ENCODE results near the gene TMEM254.
"Not testable (repeated sequence)": the region's sequence is repeated elsewhere in the genome, so short reads cannot be mapped to it uniquely, and the experiment has no call there.

Gene TMEM254

GRCh38 chr10:80133687-80134086 is 55.2 kb downstream of the TMEM254 start:
- DNase-seq = not testable (repeated sequence)

GRCh38 chr10:80136134-80136571 is 57.7 kb downstream of the TMEM254 start:
- no peak for DNase-seq

GRCh38 chr10:80137031-80137862 is 58.8 kb downstream of the TMEM254 start:
- no peak for DNase-seq

DNA sequence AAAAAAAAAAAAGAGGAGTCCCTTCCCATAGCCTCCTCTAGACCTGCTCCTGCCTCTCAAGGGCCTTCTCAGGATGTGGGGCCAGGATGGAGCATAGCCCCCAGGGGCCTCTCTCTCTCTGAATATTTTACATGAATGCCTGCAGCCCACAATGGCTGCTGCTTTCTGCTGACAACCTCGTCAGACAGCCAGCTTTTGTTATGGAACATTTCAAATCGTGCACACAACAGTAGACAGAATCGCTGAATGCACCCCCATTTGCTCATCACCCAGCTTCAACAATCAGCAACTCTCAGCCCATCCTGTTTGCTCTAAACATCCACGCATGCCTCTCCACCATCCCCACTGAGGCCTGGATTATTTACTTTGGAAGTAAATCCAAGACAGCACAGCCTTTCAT is 59.5 kb downstream of the TMEM254 start:
- no peak for DNase-seq

GRCh38 chr10:80139265-80139664 is 60.8 kb downstream of the TMEM254 start:
- DNase-seq = no peak

DNA sequence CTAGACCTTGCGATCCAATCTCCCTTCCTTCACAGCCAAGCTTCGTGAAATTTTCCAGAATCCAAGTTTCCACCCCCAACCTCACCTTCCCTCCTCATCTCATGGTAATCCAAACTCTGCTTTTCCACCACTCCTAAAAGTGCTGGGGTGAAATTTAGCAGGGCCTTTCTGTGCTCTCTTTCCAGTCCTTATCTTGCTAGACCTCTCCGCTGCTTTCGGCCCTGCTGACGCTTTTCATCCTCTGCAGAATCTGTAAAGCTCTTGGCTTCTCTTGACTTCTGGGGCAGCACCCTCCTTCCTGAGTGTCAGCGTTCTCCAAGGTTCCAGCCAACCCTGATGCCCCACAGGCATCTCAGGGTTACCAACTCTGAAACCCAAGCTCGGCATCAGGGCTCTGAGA is 61.8 kb downstream of the TMEM254 start:
- no peak for DNase-seq

DNA sequence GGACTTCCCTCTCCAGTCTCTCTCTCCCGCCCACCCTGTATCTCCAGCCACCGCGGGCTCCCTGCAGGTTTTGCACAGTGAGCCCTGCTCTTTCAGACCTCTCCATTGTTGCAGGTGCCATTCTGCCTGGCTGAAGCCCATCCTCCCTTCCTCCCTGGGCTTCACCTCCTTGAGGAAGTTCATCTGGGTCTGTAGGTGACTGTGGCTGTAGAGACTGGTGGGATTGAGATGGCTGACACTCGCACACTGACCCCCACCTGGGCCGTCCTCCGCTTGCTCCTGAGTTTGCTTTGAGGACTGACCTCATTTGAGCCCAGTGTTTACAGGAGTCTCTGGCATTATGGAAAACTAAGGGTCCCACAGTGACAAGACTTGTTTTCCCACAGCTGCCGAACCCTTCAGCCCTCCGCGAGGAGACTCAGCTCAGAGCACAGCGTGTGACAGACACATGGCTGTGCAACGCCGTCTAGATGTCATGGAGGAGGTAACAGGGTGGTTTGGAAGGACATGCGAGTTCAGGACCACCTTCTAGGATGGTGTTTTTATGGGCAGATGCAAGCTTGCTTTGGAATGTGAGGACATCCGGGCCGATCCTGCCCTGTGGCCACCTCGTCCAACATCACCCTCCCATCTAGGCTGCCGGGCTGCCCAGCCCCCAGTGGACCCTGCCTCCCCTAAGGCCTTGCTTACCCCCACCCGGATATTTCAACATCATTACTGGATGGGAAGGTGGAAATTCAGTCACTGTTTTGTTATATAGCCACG is 63.4 kb downstream of the TMEM254 start:
- DNase-seq = no peak

Data from stimulated activated CD4-positive, alpha-beta T cell treated with anti-CD3 and anti-CD28 coated beads, Interleukin-4, amount 100 ng/mL, for 24 hours (primary cell).